DND-41 (cell line): ENCODE measurements around the gene CBY1.

Source experiments
- ATAC-seq: fragments of 200-7000 bp; cut with Tn5 transposase; 3 replicates; pipeline ENCODE4 v1.9.1; 2021; ENCODE audit warnings: low read depth; ENCODE audit not compliant: insufficient read depth
- DNase-seq: peaks from one replicate; pipeline ENCODE4 v3.0.0-alpha.2; 2020
- H2AFZ ChIP-seq: 2 replicates; pipeline ENCODE4 v1.6.0; 2012; ENCODE audit warnings: low read depth, low read length
- H3K27ac ChIP-seq: 2 replicates; pipeline ENCODE4 v1.5.1; 2012; ENCODE audit warnings: low read length, inconsistent platforms
- H3K27me3 ChIP-seq: fragments of 200-600 bp; sonication (generic); 2 replicates; pipeline ENCODE4 v1.6.0; 2012; ENCODE audit warnings: low read length, mild to moderate bottlenecking, inconsistent platforms; ENCODE audit not compliant: insufficient read depth, poor library complexity
- H3K36me3 ChIP-seq: 2 replicates; pipeline ENCODE4 v1.5.1; 2012; ENCODE audit warnings: low read length, inconsistent platforms; ENCODE audit not compliant: insufficient read depth
- H3K4me1 ChIP-seq: 2 replicates; pipeline ENCODE4 v1.5.1; 2012; ENCODE audit warnings: mild to moderate bottlenecking, low read length; ENCODE audit not compliant: insufficient read depth
- H3K4me2 ChIP-seq: 2 replicates; pipeline ENCODE4 v1.6.0; 2012; ENCODE audit warnings: mild to moderate bottlenecking, moderate library complexity, low read length, inconsistent platforms; ENCODE audit not compliant: insufficient read depth
- H3K4me3 ChIP-seq, 2 experiments: fragments of 200-600 bp in 1 of 2; shearing (Covaris generic) in 1 of 2; 2 replicates each; pipeline ENCODE4 v1.5.1; 2012 to 2016; ENCODE audit warnings: inconsistent platforms in 2 of 2, low read length in 2 of 2, mild to moderate bottlenecking in 2 of 2, low read depth in 1 of 2, moderate library complexity in 1 of 2
- H3K79me2 ChIP-seq: 2 replicates; pipeline ENCODE4 v1.6.0; 2012; ENCODE audit warnings: low read length, inconsistent platforms; ENCODE audit not compliant: insufficient read depth
- H3K9ac ChIP-seq: 2 replicates; pipeline ENCODE4 v1.6.0; 2012; ENCODE audit warnings: low read depth, mild to moderate bottlenecking, inconsistent platforms, low read length, moderate library complexity
- H3K9me3 ChIP-seq: 2 replicates; pipeline ENCODE4 v1.5.1; 2012; ENCODE audit warnings: low read length, moderate library complexity, mild to moderate bottlenecking, inconsistent platforms; ENCODE audit not compliant: insufficient read depth, severe bottlenecking
- H4K20me1 ChIP-seq: 2 replicates; pipeline ENCODE4 v1.6.0; 2012; ENCODE audit warnings: low read length; ENCODE audit not compliant: insufficient read depth
- EZH2 ChIP-seq: IDR thresholded peaks from 3 replicates; pipeline ENCODE4 v1.6.1; 2012; ENCODE audit warnings: borderline replicate concordance, low read depth, mild to moderate bottlenecking, moderate library complexity, low read length, inconsistent platforms; ENCODE audit not compliant: severe bottlenecking
- TF ChIP-seq, protein P1 (sequence below): IDR thresholded peaks from 2 replicates; pipeline ENCODE4 v1.5.1; 2012; ENCODE audit warnings: borderline replicate concordance, low read length, moderate library complexity, mild to moderate bottlenecking; ENCODE audit not compliant: poor library complexity, severe bottlenecking; ENCODE audit errors: extremely low read depth

CBY1 gene

GRCh38 chr22:38696606-38697424, 40.4 kb downstream of the CBY1 start:
- peaks cover 52% of the 10 kb centered on the region for H3K4me1 ChIP-seq
- H3K4me2 ChIP-seq, result peak overlapping the region; percentile 90
- ATAC-seq, result no peak

GRCh38 chr22:38697425-38698089, 41.1 kb downstream of the CBY1 start:
- Histone ChIP-seq H3K4me2 (peak overlapping the region; percentile 90), H3K9me3 (no peaks in the 10 kb centered on the region), H3K79me2 (peaks cover 84% of the 10 kb centered on the region), H3K27ac (no peak overlapping the region), H3K27me3 (no peaks in the 10 kb centered on the region), H3K36me3 (peaks cover 29% of the 10 kb centered on the region), H3K4me3 (peak overlapping the region in 1 of 2 experiments; percentile 80; a peak in 2 of 4 replicates), H3K4me1 (peaks cover 54% of the 10 kb centered on the region), H4K20me1 (peaks cover 18% of the 10 kb centered on the region; the same call in 1 of the 2 replicates), H3K9ac (peak overlapping the region; percentile 90), H2AFZ (no peak overlapping the region)
- no peak for DNase-seq
- no peak for ATAC-seq
- no peak for TF ChIP-seq EZH2
- TF ChIP-seq, protein P1, sequence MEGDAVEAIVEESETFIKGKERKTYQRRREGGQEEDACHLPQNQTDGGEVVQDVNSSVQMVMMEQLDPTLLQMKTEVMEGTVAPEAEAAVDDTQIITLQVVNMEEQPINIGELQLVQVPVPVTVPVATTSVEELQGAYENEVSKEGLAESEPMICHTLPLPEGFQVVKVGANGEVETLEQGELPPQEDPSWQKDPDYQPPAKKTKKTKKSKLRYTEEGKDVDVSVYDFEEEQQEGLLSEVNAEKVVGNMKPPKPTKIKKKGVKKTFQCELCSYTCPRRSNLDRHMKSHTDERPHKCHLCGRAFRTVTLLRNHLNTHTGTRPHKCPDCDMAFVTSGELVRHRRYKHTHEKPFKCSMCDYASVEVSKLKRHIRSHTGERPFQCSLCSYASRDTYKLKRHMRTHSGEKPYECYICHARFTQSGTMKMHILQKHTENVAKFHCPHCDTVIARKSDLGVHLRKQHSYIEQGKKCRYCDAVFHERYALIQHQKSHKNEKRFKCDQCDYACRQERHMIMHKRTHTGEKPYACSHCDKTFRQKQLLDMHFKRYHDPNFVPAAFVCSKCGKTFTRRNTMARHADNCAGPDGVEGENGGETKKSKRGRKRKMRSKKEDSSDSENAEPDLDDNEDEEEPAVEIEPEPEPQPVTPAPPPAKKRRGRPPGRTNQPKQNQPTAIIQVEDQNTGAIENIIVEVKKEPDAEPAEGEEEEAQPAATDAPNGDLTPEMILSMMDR, result no peak

More at GRCh38 chr22:38696606-38697424, 40.4 kb downstream of the CBY1 start:
- Histone ChIP-seq H4K20me1 (peaks cover 18% of the 10 kb centered on the region; the same call in 1 of the 2 replicates), H3K4me3 (peak overlapping the region in 1 of 2 experiments; percentile 80; a peak in 2 of 4 replicates), H2AFZ (no peak overlapping the region), H3K79me2 (peaks cover 90% of the 10 kb centered on the region), H3K27me3 (no peaks in the 10 kb centered on the region), H3K9me3 (no peaks in the 10 kb centered on the region), H3K27ac (no peak overlapping the region), H3K36me3 (peaks cover 35% of the 10 kb centered on the region), H3K9ac (peak overlapping the region; percentile 10; the same call in 1 of the 2 replicates)
- DNase-seq, result no peak
- TF ChIP-seq, protein P1, result no peak
- TF ChIP-seq EZH2, result no peak

DNA sequence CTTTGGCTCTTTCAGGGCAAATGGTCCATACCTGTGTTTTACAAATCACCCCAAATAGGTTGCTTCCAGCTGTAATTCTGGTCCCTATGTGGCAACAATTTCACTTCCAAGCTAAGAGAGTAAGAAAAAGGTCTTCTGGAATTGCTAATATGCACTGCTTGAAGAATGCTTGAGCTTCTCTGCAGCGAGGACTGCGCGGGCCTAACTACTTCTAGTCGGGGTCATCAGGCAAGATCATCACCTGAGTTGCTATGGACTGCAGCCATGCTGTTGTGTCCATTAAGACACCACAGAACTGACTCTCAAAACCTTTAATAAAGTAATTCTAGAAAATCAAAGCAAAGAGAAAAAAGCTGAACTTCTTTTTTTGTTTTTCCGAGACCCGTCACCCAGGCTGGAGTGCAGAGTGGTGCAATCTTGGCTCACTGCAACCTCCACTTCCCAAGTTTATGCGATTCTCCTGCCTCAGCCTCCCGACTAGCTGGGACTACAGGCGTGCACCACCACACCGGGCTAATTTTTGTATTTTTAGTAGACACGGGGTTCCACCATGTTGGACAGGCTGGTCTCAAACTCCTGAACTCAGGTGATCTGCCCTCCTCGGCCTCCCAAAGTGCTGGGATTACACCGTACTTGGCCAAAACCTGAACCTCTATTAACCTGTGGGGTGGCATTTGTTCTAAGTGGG, 42.1 kb downstream of the CBY1 start:
- no peak for ATAC-seq
- DNase-seq, result no peak
- Histone ChIP-seq H3K4me3 (peak overlapping the region in 1 of 2 experiments; percentile 80; a peak in 3 of 4 replicates), H3K4me2 (peak overlapping the region; percentile 90), H3K27me3 (no peaks in the 10 kb centered on the region), H2AFZ (no peak overlapping the region), H3K9me3 (no peaks in the 10 kb centered on the region), H3K36me3 (peaks cover 22% of the 10 kb centered on the region), H3K27ac (no peak overlapping the region), H4K20me1 (peaks cover 15% of the 10 kb centered on the region; the same call in 1 of the 2 replicates), H3K4me1 (peaks cover 54% of the 10 kb centered on the region), H3K9ac (peak overlapping the region; percentile 90), H3K79me2 (peaks cover 76% of the 10 kb centered on the region)
- TF ChIP-seq EZH2, result no peak
- TF ChIP-seq, protein P1, result no peak
